Hematopoietic multipotent progenitor cell treated with erythropoietin and hydrocortisone succinate and interleukin-3 and kit ligand, for 17 days (in vitro differentiated cells): ENCODE measurements around the gene CNOT4.
"Not testable (repeated sequence)": the region's sequence is repeated elsewhere in the genome, so short reads cannot be mapped to it uniquely, and the experiment has no call there.

Experiments
- DNase-seq: peaks from one replicate; pipeline ENCODE4 v3.0.0-alpha.2; 2015; ENCODE audit warnings: low spot score

The CNOT4 gene

GRCh38 chr7:135512135-135512887 lies 2.4 kb upstream of the CNOT4 start:
- DNase-seq = peak; percentile 88

GRCh38 chr7:135510592-135511183 lies 786 bp upstream of the CNOT4 start:
- DNase-seq = no peak

- no peak for DNase-seq
These were observed 388 bp downstream of the CNOT4 start for GRCh38 chr7:135509589-135509838.

- peak; percentile 71 for DNase-seq
These were observed 866 bp downstream of the CNOT4 start for GRCh38 chr7:135508883-135509588.

- peak; percentile 13 for DNase-seq
These were observed 8.5 kb downstream of the CNOT4 start for GRCh38 chr7:135501402-135501801.

- DNase-seq = peak; percentile 18
These were observed 10.1 kb downstream of the CNOT4 start for GRCh38 chr7:135499818-135500217.

GRCh38 chr7:135497161-135497560 lies 12.7 kb downstream of the CNOT4 start:
- not testable (repeated sequence) for DNase-seq

- no peak for DNase-seq
These were observed 16.5 kb downstream of the CNOT4 start for GRCh38 chr7:135493362-135493761.

- DNase-seq = no peak
These were observed 17.8 kb downstream of the CNOT4 start for GRCh38 chr7:135492151-135492550.

GRCh38 chr7:135490783-135491182 lies 19.1 kb downstream of the CNOT4 start:
- peak; percentile 69 for DNase-seq

- no peak for DNase-seq
These were observed 20.1 kb downstream of the CNOT4 start for GRCh38 chr7:135489791-135490190.

GRCh38 chr7:135486261-135486920 lies 23.5 kb downstream of the CNOT4 start:
- peak; percentile 55 for DNase-seq

GRCh38 chr7:135481598-135481979 lies 28.3 kb downstream of the CNOT4 start:
- no peak for DNase-seq

- no peak for DNase-seq
These were observed 28.8 kb downstream of the CNOT4 start for GRCh38 chr7:135480966-135481597.

GRCh38 chr7:135475521-135475920 lies 34.4 kb downstream of the CNOT4 start:
- DNase-seq = no peak

- not testable (repeated sequence) for DNase-seq
These were observed 40.2 kb downstream of the CNOT4 start for GRCh38 chr7:135469705-135470104.

- DNase-seq = no peak
These were observed 42.6 kb downstream of the CNOT4 start for GRCh38 chr7:135467207-135467711.

- DNase-seq = no peak
These were observed 43.3 kb downstream of the CNOT4 start for GRCh38 chr7:135466442-135467206.

- no peak for DNase-seq
These were observed 46.0 kb downstream of the CNOT4 start for GRCh38 chr7:135463908-135464307.

- no peak for DNase-seq
These were observed 49.8 kb downstream of the CNOT4 start for GRCh38 chr7:135459951-135460567.

GRCh38 chr7:135459076-135459475 lies 50.8 kb downstream of the CNOT4 start:
- no peak for DNase-seq
